H1 (cell line): Measurements from ENCODE around the gene TLCD3B. TPM values are rescaled to one million over a fixed set of nuclear protein-coding genes. Genes with fewer than 3 reads are reported as not detected.

Experiments
- ASH2L ChIP-seq: fragments of 200-600, 300-600 bp; sonication (generic); IDR thresholded peaks from one replicate; pipeline ENCODE4 v1.7.1; 2017; ENCODE audit warnings: low read length
- ATF3 ChIP-seq: IDR thresholded peaks from 2 replicates; pipeline ENCODE4 v1.6.1; 2011; ENCODE audit warnings: low read depth, mild to moderate bottlenecking, low read length; ENCODE audit not compliant: insufficient read depth
- CHD1 ChIP-seq: IDR thresholded peaks from 2 replicates; pipeline ENCODE4 v1.6.1; 2012; ENCODE audit warnings: low read depth, low read length, improper control_type of control experiment
- CREB1 ChIP-seq: IDR thresholded peaks from 2 replicates; pipeline ENCODE4 v1.6.1; 2012; ENCODE audit warnings: inconsistent platforms
- HDAC2 ChIP-seq, 2 experiments: fragments of 300-600 bp in 1 of 2; sonication (generic) in 1 of 2; IDR thresholded peaks; 2 replicates each; pipeline ENCODE4 v1.6.1; 2011 to 2012; ENCODE audit warnings: low read depth in 2 of 2, low read length in 2 of 2, mild to moderate bottlenecking in 2 of 2, moderate library complexity in 2 of 2, borderline replicate concordance in 1 of 2, inconsistent platforms in 1 of 2
- JUN ChIP-seq: IDR thresholded peaks from 2 replicates; pipeline ENCODE4 v1.6.1; 2011; ENCODE audit warnings: low read depth, mild to moderate bottlenecking, improper control_type of control experiment, low read length
- JUND ChIP-seq: IDR thresholded peaks from 2 replicates; pipeline ENCODE4 v1.6.1; 2011; ENCODE audit warnings: mild to moderate bottlenecking, improper control_type of control experiment, low read length
- KDM1A ChIP-seq: fragments of 200-600, 300-600 bp; sonication (generic); IDR thresholded peaks from 2 replicates; pipeline ENCODE4 v1.7.1; 2016; ENCODE audit warnings: mild to moderate bottlenecking, low read length, borderline replicate concordance
- KDM5A ChIP-seq: fragments of 200-600 bp; IDR thresholded peaks from 2 replicates; pipeline ENCODE4 v1.7.1; 2012; ENCODE audit warnings: mild to moderate bottlenecking, low read length, inconsistent platforms, mixed read lengths
- MAFK ChIP-seq: IDR thresholded peaks from 2 replicates; pipeline ENCODE4 v1.6.1; 2012; ENCODE audit warnings: low read depth, mild to moderate bottlenecking, improper control_type of control experiment, low read length
- NANOG ChIP-seq: IDR thresholded peaks from 2 replicates; pipeline ENCODE4 v1.6.1; 2011; ENCODE audit warnings: low read length, low read depth, mild to moderate bottlenecking, inconsistent platforms; ENCODE audit not compliant: insufficient read depth, poor library complexity, severe bottlenecking
- POLR2A ChIP-seq, 2 experiments: IDR thresholded peaks; 1 replicate in 1 of 2; 2 replicates in 1 of 2; pipeline ENCODE4 v1.6.1; 2011; ENCODE audit warnings: low read depth in 2 of 2, low read length in 2 of 2, mild to moderate bottlenecking in 2 of 2; ENCODE audit errors: control extremely low read depth in 1 of 2
- RBBP5 ChIP-seq: IDR thresholded peaks from 2 replicates; pipeline ENCODE4 v1.7.1; 2012; ENCODE audit warnings: low read depth, mild to moderate bottlenecking, inconsistent platforms, low read length, moderate library complexity, borderline replicate concordance
- RFX5 ChIP-seq: IDR thresholded peaks from 2 replicates; pipeline ENCODE4 v1.6.1; 2011; ENCODE audit warnings: low read depth, low read length, improper control_type of control experiment, borderline replicate concordance
- SP1 ChIP-seq: IDR thresholded peaks from 2 replicates; pipeline ENCODE4 v1.6.1; 2011; ENCODE audit warnings: low read depth, low read length
- SP2 ChIP-seq: IDR thresholded peaks from 2 replicates; pipeline ENCODE4 v1.6.1; 2012; ENCODE audit warnings: mild to moderate bottlenecking, low read length, inconsistent platforms
- polyA plus RNA-seq, 7 experiments: library from polyadenylated mRNA; depleted of rRNA in 3 of 7; stranded (reverse) in 5 of 7; unstranded in 2 of 7; fragments of >200 nt in 5 of 7; fragments of 200-250 nt in 2 of 7; gene quantifications; 1 replicate in 5 of 7; 2 replicates in 1 of 7; 4 replicates in 1 of 7; pipeline versions ENCODE4 v1.2.1 to v1.2.3, GENCODE V29; 2011 to 2013; ENCODE audit warnings: missing spikeins in 2 of 7, mixed read lengths in 2 of 7
- total RNA-seq: library from RNA; stranded (reverse); fragmentation: NEBNext Ultra II Directional; extraction: Animal tissue kit (Norgen Biotek cat#: 25700); gene quantifications from 2 replicates; pipeline ENCODE4 v1.2.1, GENCODE V29; 2021

The TLCD3B gene
- total and polyA plus RNA-seq, 2 of the 8 experiments (the other 6 are each of a cell fraction or from before 2014, with no cell fraction given) = 15.2 to 26.9 TPM

- TF ChIP-seq ATF3 (no peak), KDM5A (no peak), KDM1A (no peak), ASH2L (peak; percentile 94), JUND (no peak), SP1 (no peak; the same call in 1 of the 2 replicates), HDAC2 (IDR thresholded peaks at IDR 0.05; ENCODE audit: borderline replicate concordance in 1 of 2, low read depth in 2 of 2, low read length in 2 of 2) (peak in 1 of 2 experiments; percentile 42; a peak in 1 of 4 replicates), POLR2A (IDR thresholded peaks at IDR 0.05; ENCODE audit: control extremely low read depth in 1 of 2, low read depth in 2 of 2, low read length in 2 of 2) (peak; percentile 93 to 95), CHD1 (no peak), CREB1 (peak; percentile 66; the same call in 1 of the 2 replicates), JUN (no peak), NANOG (no peak), RFX5 (no peak), RBBP5 (peak; percentile 34; the same call in 1 of the 2 replicates), MAFK (peak; percentile 77; the same call in 1 of the 2 replicates), SP2 (no peak)
These were observed 34.3 kb upstream of the TLCD3B start, which contains the start of gene ALDOA (continued) for GRCh38 chr16:30065102-30065942.
